Right lobe of liver (tissue), 6 donors: ENCODE results near the gene RUBCN. TPM values are rescaled to one million over a fixed set of nuclear protein-coding genes. Genes with fewer than 3 reads are reported as not detected.

Experiments used
- ATAC-seq, 4 donors: fragments of 200-7000 bp; cut with Tn5 transposase; one replicate each; pipeline ENCODE4 v1.9.1; 2020; ENCODE audit warnings: mild to moderate bottlenecking in 4 of 4, moderate library complexity in 4 of 4
- DNase-seq, 3 donors: peaks; one replicate each; pipeline ENCODE4 v3.0.0-alpha.2; 2020
- H3K27ac ChIP-seq, 3 donors: fragments of 200-600 bp; one replicate each; pipeline ENCODE4 v1.8.0; 2022
- H3K27me3 ChIP-seq, 2 donors: fragments of 200-600 bp; one replicate each; pipeline ENCODE4 v1.8.0; 2022
- H3K36me3 ChIP-seq, 4 donors: fragments of 200-600 bp; sonication (generic) in 1 of 4; one replicate each; pipeline versions ENCODE4 v1.5.1 to v1.8.0; 2017 to 2022; ENCODE audit warnings: control low read depth in 1 of 4
- H3K4me1 ChIP-seq, 4 donors: fragments of 200-600 bp; sonication (generic) in 1 of 4; one replicate each; pipeline versions ENCODE4 v1.5.1 to v1.8.0; 2017 to 2022; ENCODE audit warnings: control low read depth in 1 of 4
- H3K4me3 ChIP-seq, 3 donors: fragments of 200-600 bp; one replicate each; pipeline ENCODE4 v1.8.0; 2022
- H3K9me3 ChIP-seq, 4 donors: fragments of 200-600 bp; sonication (generic) in 1 of 4; one replicate each; pipeline versions ENCODE4 v1.5.1 to v1.8.0; 2017 to 2022; ENCODE audit warnings: control low read depth in 1 of 4
- CTCF ChIP-seq, 4 donors: fragments of 200-600 bp in 3 of 4; fragments of 450-650 bp in 1 of 4; IDR thresholded peaks; one replicate each; pipeline versions ENCODE4 v1.5.1 to v1.8.0; 2016 to 2022; ENCODE audit warnings: antibody characterized with exemption in 4 of 4, mild to moderate bottlenecking in 2 of 4
- POLR2A ChIP-seq: fragments of 450-650 bp; IDR thresholded peaks from one replicate; pipeline ENCODE4 v1.6.1; 2017; ENCODE audit warnings: antibody characterized with exemption, mild to moderate bottlenecking
- WGBS: methylation state at CpG from one replicate; pipeline ENCODE4 v1.1.6; 2018; ENCODE audit warnings: low coverage, low lambda C conversion rate; ENCODE audit not compliant: insufficient coverage; ENCODE audit errors: missing lambda C conversion rate; 5-methylcytosine and 5-hydroxymethylcytosine counted together
- intact Hi-C, 2 donors: fragments of 100-400 bp; cut with DNase I; formaldehyde crosslinking; loops; one replicate each; pipeline versions ENCODE4 v1.11.2 to v1.14.1; 2022
- total RNA-seq, 6 experiments: library from RNA; depleted of rRNA in 2 of 6; stranded (reverse); fragments of >200 nt in 2 of 6; fragmentation: NEBNext Ultra II Directional in 3 of 6; extraction: Animal tissue kit (Norgen Biotek cat#: 25700) in 3 of 6; gene quantifications; one replicate each; pipeline versions ENCODE4 v1.1.0 to v1.2.4, GENCODE V29; 2016 to 2023
- donor health status: DM: no; HTN: yes; CAD: no.
- donor health status: DM: no; HTN: no; CAD: no.
- donor health status: DM: no; HTN: no; CAD: no.
- donor health status: DM: no; HTN: yes; CAD: no.
- donor health status: DM: no; HTN: yes; CAD: no.

The RUBCN gene
- total RNA-seq, 6 experiments from 2014 or later, result 6.4 to 19.4 (median 7.7) TPM

GRCh38 chr3:197749315-197749600 lies 12.6 kb upstream of the RUBCN start:
- Histone ChIP-seq H3K9me3 (no peaks in the 10 kb centered on the region), H3K36me3 (no peaks in the 10 kb centered on the region), H3K27me3 (no peaks in the 10 kb centered on the region), H3K4me1 (peaks cover 0 to 27% (median 3%) of the 10 kb centered on the region in 4 donors), H3K4me3 (peak overlapping the region; percentile 85 to 93 (median 90)), H3K27ac (peak overlapping the region; percentile 80 to 88 (median 87))
- intact Hi-C loops, result no loop called here
- no peak for TF ChIP-seq CTCF (IDR thresholded peaks at IDR 0.05)
- TF ChIP-seq POLR2A, result no peak
- no peak for DNase-seq
- under 1% methylated on average over 16 of the region's 18 CpGs for WGBS
- ATAC-seq, result peak; percentile 28 to 46 (median 29)

GRCh38 chr3:197748597-197749314 lies 12.1 kb upstream of the RUBCN start:
- peaks cover 0 to 27% (median 3%) of the 10 kb centered on the region in 4 donors for H3K4me1 ChIP-seq

GRCh38 chr3:197746801-197747237 lies 10.1 kb upstream of the RUBCN start:
- TF ChIP-seq CTCF (IDR thresholded peaks at IDR 0.05) (no peak), POLR2A (no peak)
- Histone ChIP-seq H3K4me1 (peaks cover 0 to 22% (median 2%) of the 10 kb centered on the region in 4 donors), H3K4me3 (no peak overlapping the region), H3K36me3 (no peaks in the 10 kb centered on the region), H3K27ac (no peak overlapping the region), H3K9me3 (no peaks in the 10 kb centered on the region), H3K27me3 (no peaks in the 10 kb centered on the region)
- ATAC-seq (no peak), DNase-seq (peak in 1 of 3 donors; percentile 53)
- 55% methylated on average over 4 of the region's 4 CpGs for WGBS
- intact Hi-C loops, result no loop called here

More at GRCh38 chr3:197748597-197749314, 12.1 kb upstream of the RUBCN start:
- WGBS, result 28% methylated on average over 12 of the region's 12 CpGs
- no peak for DNase-seq
- Histone ChIP-seq H3K4me3 (peak overlapping the region; percentile 85 to 93 (median 90)), H3K9me3 (no peaks in the 10 kb centered on the region), H3K27ac (peak overlapping the region in 1 of 3 donors; percentile 80), H3K36me3 (no peaks in the 10 kb centered on the region), H3K27me3 (no peaks in the 10 kb centered on the region)
- intact Hi-C loops, result no loop called here
- TF ChIP-seq CTCF (IDR thresholded peaks at IDR 0.05) (no peak), POLR2A (no peak)
- no peak for ATAC-seq

GRCh38 chr3:197746209-197746608 lies 9.5 kb upstream of the RUBCN start:
- Histone ChIP-seq H3K4me3 (no peak overlapping the region), H3K4me1 (peaks cover 0 to 16% (median under 1%) of the 10 kb centered on the region in 4 donors), H3K9me3 (no peaks in the 10 kb centered on the region), H3K27me3 (no peaks in the 10 kb centered on the region), H3K27ac (no peak overlapping the region), H3K36me3 (no peaks in the 10 kb centered on the region)
- whole genome bisulfite sequencing, result 85% methylated on average over 3 of the region's 3 CpGs
- intact Hi-C loops, result no loop called here
- TF ChIP-seq CTCF (IDR thresholded peaks at IDR 0.05), result no peak
- TF ChIP-seq POLR2A, result no peak
- no peak for ATAC-seq
- DNase-seq, result no peak
